Activated CD4-positive, alpha-beta T cell treated with anti-CD3 and anti-CD28 coated beads, Interleukin-2, amount 50 U/mL, for 48 hours (primary cell): ENCODE data around the gene TBX4.

Experiments used
- DNase-seq, 2 experiments: peaks; one replicate each; pipeline ENCODE4 v3.0.0-alpha.2; 2020

Gene TBX4

DNA sequence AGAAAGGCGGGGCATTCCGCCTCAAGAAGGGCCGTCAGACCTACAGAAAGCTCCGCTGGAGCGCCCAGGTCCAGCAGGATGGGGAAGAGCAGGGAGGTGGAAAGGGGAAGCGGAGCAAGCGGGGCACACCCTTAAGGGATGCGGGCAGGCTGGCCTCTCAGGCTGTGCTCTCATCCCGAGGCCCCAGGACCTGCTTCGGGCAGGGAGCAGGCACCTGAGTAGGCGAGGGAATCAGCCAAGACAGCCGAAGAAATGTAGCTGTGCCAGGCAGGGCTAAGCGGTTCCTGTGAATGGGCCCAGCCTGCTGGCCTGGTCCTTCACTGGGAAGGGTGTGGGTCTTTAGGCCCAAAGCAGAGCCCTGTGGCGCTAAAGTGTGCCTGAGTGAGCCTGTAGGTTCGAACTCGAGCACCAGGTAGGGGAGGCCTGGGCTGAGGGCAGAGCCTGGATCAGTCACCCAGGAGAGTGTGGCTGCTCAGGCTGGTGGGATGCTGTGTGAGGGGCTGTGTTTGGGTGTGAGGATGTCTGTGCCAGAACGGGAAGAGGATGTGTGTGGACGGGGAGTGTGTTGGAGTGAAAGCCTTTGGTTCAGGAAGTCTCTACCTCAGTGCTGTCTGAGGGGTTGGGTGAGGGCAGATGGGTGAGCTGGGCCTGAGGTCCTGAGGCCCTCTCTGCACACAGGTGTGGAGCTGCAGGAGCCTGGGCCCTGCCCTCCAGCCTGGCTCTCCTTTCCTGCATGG is 3.3 kb downstream of the TBX4 start:
- DNase-seq: no peak

DNA sequence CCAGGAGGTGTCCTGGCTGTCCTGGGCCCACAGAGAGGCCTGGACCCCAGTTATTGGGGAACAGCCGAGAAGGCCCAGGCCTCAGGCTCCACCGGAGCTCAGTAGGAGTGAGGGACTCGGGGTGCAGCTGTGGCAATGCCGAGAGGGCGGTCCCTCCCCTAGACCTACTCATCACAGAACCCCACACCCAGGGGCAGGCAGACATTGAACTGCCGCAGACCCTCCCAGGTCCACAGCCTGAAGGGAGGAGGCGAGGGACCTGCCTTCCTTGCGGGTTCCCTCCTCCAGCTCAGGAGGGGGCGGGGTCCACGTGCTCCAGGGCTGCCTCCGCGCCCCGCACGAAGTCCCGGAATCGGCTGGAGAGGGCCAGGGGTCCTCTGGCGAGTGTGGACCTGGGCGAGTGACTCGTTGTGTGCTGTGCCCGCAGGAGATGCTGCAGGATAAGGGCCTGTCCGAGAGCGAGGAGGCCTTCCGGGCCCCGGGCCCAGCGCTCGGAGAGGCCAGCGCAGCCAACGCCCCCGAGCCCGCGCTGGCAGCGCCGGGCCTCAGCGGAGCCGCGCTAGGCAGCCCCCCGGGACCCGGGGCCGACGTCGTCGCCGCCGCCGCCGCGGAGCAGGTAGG is 3.9 kb downstream of the TBX4 start:
- DNase-seq: no peak

DNA sequence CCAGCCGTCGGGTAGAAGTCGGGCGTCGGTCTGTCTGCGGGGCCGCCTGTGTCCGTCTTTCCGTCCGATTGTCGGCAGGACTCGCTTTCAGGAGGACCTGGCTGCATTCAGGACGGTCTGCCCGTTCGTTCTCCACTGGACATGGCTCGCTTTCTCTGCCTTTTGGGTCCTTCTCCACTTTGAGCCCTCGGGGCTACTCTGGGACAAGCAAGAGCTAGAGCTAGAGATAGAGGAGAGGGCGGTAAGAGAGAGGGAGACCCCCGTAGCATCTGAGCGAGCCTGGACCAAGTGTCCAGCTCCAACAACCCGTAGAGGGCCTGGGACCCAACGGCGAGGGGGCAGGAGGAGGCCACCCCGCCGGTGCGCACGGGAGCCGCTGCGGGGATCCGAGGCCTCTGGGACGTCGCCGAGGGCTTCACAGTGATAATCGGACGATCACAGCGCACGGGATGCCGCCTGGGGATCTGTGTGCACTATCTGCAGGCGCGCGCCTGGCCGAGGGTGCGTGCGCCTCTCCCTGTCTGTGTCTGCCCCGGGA is 4.5 kb downstream of the TBX4 start:
- no peak for DNase-seq

DNA sequence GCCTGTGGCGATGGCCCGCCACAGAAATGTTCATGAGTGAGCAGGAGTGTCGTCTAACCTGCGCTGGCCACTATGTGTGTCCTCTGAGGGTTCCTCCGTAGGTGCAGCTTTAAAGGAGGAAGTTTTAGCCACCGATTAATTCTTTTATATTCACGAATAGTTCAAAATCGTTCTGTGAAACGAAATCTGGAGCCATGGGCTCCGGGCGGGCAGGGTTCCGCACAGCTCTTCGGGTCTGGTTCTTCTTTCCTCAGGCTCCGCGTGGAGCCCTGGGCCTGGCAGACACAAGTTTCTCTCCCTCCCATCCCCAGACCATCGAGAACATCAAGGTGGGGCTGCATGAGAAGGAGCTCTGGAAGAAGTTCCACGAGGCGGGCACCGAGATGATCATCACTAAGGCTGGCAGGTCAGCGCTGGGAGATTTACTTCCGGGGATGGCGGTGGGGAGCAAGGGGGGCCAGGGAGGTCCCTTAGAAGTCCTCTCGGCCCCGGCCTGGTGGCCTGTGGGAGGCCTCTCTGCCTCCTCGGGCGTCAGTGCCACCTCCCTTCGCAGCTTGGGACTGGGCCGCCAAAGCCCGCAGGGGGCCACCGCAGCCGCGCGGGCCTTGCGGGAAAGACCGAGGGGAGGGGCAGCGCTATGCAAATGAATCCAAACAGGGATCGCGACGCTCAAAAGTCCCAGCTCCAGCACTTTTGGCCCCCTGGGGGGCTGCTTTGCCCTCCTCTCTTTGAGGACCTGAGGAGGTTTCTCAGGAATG is 5.2 kb downstream of the TBX4 start:
- no peak for DNase-seq

DNA sequence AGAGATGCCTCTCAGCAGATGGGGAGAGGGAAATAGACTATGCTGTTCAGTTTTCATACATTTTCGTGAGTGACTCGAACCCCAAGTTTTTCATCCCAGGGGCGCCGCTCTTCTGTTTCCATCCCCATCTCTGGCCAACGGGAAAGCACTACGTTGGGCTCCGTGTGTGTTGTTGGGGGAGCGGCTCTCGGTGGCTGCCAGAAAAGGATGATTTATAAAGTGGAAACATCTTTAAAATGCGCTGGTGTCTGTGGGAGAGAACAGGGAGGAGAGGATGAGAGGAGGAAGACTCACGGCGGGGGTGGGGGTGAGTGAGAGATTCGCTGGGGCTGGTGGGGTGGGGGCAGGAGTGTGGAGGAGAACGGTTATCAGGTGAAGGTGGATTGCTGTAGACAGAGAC is 5.8 kb downstream of the TBX4 start:
- DNase-seq: no peak

DNA sequence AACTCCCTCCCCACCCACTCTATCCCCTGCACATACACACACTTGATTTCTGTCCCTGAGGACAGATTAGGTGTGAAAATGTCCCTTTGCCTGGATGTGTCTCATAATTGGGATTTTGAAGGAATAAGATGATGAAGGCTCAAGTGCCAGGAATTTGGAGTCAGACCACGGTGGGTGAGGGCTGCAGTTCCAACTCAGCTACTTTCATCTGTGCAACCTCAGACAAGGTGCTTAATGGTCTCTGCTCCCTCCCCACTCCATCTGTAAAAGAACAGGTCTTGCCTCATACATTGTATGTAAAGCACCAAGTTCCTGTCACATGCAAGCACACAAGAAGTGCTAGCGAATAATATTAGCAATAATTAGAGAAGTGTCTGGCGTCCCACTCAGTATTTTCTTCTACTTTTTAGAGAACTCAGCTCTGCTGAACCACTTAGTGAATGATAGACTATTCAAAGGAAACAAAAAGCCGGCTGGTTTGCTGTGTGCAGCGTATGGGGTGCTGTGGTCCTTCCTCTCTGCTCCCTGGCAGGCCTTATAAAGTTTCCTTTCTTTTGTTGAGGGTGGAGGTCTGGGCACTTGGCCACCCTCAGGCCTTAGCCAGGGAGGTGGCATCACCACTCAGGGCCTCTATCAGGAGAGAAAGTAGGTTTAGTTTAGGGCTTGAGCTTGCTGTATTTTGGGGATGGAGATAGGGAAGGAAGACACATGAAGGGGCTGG is 6.4 kb downstream of the TBX4 start:
- no peak for DNase-seq

GRCh38 chr17:61459142-61459809 is 7.1 kb downstream of the TBX4 start:
- no peak for DNase-seq

- DNase-seq: no peak
Measured at GRCh38 chr17:61459939-61460718, 7.9 kb downstream of the TBX4 start.

- no peak for DNase-seq
Measured at GRCh38 chr17:61460796-61461585, 8.8 kb downstream of the TBX4 start.

DNA sequence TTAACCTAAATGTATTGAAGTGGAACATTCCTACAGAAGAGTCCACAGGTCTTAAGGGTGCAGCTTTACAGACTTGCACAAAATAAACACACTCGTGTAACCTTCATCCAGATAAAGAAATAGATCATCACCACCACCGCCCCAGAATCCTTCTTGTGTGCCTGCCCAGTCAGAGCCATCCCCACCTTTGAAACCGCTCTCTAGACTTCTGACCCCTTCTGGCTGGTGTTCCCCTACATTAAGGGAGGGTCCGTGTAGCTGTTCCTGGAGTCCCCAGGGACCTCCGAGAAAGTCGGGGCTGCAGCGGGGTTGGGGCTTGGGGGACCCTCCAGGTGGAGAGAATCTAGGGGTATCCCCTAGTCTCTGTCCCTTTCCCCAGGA is 9.4 kb downstream of the TBX4 start:
- DNase-seq: no peak

DNA sequence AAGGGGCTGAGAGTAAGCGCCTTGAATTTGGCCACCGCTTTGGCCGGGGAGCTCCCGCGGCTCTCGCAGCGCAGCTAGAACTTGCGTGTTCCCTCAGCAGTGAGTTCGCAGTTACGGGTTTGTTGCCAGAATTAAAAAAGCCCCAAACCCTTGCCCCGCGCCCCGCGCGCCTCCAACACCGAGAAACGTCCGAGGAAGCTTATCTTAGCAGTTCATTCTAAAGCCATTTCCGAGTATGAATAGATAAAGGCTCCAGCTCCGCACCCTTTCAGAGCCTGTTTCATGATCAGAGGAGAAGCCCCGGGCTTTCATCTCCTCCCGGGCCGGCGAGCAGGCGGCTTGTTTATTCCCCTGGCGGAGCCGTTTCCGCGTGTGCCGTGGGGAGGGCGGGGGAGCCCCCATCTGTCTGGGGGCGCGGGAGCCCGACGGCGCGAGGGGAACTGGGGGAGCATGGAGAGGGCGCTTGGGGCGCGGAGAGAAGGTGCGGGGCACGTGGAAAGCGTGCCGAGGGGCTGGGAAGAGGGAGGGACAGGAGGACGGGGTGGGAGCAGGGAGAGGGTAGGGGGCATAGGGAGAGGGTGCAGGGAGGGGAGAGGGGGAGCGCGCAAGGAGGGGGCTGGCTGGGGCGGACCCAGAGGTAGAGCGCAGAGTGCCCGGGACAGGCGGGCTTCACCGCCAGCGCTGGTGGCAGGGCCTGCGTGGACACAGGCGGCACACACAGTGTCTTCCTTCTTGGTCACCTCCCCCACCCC is 9.9 kb downstream of the TBX4 start:
- DNase-seq: no peak

DNA sequence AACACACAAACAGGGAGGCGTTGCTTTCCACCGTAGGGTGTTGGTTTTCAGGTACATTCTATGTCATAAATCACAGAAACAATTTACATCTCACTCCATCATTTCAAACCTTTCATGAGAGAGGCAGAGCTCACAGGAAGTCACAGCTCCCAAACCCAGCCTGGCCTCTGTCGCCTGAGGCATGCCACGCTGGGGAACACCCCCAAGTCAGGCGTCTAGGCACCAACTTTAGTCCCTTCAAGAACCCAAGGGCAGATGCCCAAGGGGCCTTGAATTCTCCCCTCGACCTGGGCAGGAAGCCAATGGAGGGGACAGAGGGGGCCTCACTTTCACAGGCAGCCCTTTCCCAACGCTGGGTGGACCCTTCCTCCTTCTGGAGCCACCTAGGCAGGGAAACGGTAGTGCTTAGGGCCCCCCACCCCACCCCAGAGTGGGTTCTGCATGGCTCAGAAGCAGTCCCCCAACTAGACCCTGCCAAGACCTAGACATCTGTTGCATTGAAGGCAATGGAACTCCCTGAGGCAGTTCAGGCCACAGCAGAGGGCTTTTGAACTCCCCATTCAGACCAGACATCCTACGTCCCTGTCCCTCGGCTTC is 10.6 kb downstream of the TBX4 start:
- no peak for DNase-seq

DNA sequence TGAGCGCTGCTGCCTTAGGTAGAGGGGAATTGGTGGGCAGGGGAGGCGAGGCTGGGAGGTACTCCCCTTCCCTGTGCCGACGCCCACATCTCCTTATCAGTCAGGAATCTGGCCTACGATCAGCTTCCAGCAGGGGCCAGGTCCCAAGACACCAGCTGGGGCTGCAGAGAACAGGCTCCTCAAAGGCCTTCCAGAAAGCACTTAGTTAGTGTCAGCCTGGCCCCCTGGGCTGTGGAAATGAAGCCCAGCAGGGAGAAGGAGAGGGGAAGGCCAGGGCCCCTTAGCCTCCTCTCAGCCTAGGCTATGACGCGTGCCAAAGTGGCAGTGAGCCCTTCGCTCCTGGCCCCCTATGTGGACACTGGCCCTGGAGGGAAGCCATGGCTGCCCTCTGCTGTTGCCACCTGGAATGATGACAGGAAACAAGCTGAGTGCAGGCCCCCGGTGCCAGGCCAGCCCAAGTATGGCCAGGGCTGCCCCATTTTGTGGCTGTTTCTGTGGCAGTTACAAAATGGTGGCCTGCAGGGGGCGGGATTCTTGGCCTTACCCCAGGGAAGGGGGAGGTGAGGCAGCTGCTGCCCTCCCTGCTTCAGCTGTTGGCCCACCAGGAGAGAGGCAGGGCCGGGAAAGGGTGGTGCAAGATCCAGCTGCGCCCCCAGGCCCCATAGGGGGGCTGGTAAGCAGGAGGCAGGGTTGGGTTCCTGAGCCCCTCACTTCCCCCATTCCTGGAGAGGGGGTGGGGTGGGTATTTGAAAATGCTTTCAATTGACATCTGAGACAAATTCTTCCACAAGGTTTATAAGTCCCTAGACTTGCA is 11.3 kb downstream of the TBX4 start:
- no peak for DNase-seq

- DNase-seq: no peak
Measured at GRCh38 chr17:61464130-61464842, 12.1 kb downstream of the TBX4 start.

DNA sequence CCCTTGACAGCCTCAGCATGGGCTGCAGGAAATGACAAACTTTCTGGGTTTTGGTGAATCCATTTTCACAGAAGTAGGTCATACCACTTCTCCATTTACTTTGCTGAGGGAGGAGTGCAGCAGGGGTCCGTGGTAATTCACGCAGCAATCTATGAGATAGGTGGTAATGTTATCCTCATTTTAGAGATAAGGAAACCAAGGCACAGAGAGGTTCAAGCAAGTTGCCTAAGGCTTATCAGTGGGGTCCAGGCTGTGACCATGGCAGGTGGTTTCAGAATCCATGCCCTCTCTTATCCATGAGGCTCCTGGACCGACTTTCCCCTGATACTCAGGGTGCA is 12.6 kb downstream of the TBX4 start:
- no peak for DNase-seq

DNA sequence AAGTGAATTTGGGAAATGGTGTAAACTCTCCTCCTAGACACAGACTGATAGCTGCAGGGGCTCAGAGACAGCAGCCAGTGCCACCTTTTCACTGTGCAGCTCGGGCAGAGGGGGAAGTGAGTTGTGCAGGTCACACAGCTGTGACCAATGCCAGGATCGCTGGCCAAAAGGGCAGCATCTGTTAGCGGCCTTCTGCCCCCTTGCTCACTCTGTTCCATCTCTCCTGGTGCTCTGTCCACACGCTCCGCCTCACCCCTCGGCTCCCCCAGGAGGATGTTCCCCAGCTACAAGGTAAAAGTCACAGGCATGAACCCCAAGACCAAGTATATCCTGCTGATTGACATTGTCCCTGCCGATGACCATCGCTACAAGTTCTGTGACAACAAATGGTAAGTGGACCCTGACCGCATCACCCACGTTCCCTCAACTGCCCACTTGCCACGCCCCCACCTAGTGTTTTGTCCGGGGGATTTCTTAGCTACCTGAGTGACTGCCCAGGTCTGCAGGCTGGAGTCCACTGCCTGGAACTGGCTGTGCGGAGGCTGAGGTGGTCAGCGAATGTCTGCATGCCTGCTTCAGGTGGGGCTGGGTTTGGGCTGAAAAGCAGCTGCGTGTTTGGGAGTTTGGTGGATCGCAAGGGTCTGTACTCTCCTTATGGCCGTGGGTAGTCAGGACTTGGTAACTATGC is 13.5 kb downstream of the TBX4 start:
- no peak for DNase-seq

DNA sequence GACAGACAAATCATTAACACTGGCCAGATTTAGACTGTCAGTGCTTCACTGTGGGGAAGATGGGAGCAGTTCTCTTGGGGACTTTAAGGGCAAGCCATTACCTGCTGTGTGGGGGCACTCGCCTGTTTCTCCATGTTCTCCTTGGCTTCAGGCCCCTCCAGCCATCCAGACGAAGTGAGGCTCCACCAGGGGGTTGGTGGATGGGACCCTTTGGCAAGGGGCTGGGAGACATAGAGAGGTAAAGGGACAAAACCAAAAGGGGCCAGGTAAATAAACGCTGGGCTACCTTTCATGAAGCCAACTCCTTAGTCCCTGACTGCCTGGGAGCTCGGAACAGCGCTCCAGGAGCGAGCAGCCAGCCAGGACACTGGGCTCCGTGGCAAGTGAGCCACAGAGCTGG is 14.0 kb downstream of the TBX4 start:
- no peak for DNase-seq
